Gastroesophageal sphincter (tissue), 3 donors: ENCODE measurements around the gene UVRAG.

Experiments
- EP300 ChIP-seq: sonication (generic); formaldehyde crosslinking; IDR thresholded peaks from one replicate; pipeline ENCODE4 v1.6.1; 2017; ENCODE audit warnings: antibody characterized with exemption, mild to moderate bottlenecking
- POLR2A ChIP-seq, 2 donors: fragments of 450-650 bp; IDR thresholded peaks; one replicate each; pipeline ENCODE4 v1.6.1; 2017; ENCODE audit warnings: antibody characterized with exemption in 2 of 2, mild to moderate bottlenecking in 2 of 2, moderate library complexity in 1 of 2
- POLR2AphosphoS5 ChIP-seq: sonication (generic); formaldehyde crosslinking; IDR thresholded peaks from one replicate; pipeline ENCODE4 v1.6.1; 2017; ENCODE audit warnings: antibody characterized with exemption
- TF ChIP-seq, protein P1 (sequence below), 4 experiments: fragments of 200-600 bp in 2 of 4; fragments of 450-650 bp in 2 of 4; sonication (generic) in 1 of 4; IDR thresholded peaks; one replicate each; pipeline ENCODE4 v1.5.1; 2017 to 2019; ENCODE audit warnings: antibody characterized with exemption in 4 of 4, mild to moderate bottlenecking in 2 of 4, moderate library complexity in 2 of 4

DNA sequence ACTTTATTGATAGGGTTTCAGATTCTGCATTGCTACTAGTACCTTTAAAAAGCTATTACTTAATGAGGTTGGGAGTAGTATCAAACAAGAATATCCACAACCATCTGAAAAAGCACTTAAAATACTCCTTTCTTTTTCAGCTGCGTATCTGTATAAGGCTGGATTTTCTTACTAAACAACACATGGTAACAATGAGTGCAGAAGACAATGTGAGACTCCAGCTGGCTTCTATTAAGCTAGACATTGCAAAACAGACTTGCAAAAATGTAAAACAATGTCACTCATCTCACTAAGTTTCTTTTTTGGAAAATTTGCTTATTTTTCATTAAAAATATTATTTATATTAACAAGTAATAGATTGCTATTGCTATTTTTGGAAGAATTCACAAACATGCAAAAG, 258.7 kb downstream of the UVRAG start:
- TF ChIP-seq, protein P1, sequence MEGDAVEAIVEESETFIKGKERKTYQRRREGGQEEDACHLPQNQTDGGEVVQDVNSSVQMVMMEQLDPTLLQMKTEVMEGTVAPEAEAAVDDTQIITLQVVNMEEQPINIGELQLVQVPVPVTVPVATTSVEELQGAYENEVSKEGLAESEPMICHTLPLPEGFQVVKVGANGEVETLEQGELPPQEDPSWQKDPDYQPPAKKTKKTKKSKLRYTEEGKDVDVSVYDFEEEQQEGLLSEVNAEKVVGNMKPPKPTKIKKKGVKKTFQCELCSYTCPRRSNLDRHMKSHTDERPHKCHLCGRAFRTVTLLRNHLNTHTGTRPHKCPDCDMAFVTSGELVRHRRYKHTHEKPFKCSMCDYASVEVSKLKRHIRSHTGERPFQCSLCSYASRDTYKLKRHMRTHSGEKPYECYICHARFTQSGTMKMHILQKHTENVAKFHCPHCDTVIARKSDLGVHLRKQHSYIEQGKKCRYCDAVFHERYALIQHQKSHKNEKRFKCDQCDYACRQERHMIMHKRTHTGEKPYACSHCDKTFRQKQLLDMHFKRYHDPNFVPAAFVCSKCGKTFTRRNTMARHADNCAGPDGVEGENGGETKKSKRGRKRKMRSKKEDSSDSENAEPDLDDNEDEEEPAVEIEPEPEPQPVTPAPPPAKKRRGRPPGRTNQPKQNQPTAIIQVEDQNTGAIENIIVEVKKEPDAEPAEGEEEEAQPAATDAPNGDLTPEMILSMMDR (IDR thresholded peaks at IDR 0.05), result no peak
- TF ChIP-seq POLR2AphosphoS5 (peak; percentile 8), POLR2A (IDR thresholded peaks at IDR 0.05) (no peak), EP300 (no peak)
